HG02571 (cell line): ENCODE data around the gene LMTK2.

Source experiments
- ATAC-seq: cut with Tn5 transposase; IDR thresholded peaks from one replicate; pipeline ENCODE4 v1.9.1; 2021; ENCODE audit warnings: mild to moderate bottlenecking, moderate library complexity; ENCODE audit not compliant: unreplicated experiment

Gene LMTK2

DNA sequence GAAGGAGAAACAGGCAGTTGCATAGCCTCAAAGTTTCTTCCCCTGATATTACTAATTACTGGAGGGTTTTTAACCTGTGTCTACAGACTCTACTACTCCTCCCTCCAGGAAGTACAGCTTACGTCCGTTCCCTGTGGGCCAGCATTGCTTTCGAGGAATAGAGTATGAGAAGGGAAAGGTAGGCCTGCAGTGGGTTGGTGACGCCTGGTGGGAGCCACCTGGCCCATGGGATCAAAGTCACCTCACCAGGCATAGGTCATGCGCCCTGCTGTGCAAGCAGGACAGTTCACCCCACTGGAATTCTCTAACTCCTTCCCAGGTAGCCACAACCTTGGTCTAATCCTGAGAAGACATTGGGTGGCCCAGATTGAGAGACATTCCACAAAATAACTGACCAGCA, 29.8 kb downstream of the LMTK2 start:
- ATAC-seq: no peak

DNA sequence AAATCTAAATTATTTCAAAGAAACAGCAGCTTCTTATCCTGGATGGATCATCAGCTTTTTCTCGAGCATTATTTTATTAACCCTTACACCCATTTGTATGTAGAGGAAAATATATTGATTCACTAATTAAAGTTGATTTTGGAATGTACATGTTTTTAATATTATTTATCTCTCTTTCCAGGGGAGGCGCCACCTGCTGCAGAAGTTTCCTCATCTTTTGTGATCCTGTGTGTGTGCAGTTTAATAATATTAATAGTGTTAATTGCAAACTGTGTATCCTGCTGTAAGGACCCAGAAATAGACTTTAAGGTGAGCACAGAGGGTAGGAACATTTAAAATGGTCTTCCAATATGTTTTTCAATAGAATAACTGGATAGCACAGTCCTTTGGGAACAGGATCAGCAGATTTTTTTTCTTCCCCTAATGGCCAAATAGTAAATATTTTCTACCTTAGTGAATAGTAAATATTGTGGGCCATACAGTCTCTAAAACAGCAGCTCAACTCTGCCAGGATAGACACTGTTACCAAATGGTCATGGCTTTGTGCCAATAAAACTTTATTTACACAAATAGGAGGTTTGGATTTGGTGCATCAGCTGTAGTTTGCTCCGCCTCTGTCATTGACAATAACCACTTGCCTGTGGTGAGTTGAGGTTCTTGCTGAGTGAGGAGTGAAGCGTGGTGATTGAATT, 30.6 kb downstream of the LMTK2 start:
- ATAC-seq: no peak

DNA sequence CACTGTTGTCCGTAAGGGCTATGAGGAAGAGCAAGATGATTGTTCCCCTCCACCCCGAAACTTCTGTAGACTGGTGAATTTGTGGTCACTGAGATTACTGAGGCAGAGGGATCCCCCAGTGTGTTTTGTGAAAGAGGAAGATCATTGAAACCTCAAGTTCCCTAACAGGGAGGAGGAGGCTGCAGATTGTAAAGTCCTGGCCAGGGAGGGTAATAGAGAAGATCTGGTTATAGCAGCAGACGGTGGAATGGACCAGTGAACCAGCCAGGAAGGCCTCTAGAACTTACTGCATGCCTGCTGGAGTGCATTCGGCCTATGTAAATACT, 31.1 kb downstream of the LMTK2 start:
- peak; percentile 63 for ATAC-seq

DNA sequence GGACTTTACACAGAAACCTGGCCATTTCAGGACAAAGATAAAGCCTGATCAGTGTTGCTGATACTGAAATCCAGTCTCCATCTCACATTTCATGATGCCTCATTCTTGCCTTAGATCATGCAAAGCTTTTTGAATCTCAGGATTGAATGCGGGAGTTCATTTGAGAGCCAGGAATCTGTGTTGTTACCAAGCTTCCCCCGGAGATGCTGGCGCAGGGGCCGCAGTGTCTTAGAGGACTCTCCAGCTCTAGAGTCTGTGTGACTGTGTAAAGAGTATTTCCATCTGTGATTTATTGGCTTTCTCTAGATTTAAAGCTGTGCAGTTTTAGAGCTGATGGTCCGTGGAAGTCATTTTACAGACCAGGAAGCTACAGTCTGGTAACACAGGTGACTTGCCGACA, 32.0 kb downstream of the LMTK2 start:
- no peak for ATAC-seq

DNA sequence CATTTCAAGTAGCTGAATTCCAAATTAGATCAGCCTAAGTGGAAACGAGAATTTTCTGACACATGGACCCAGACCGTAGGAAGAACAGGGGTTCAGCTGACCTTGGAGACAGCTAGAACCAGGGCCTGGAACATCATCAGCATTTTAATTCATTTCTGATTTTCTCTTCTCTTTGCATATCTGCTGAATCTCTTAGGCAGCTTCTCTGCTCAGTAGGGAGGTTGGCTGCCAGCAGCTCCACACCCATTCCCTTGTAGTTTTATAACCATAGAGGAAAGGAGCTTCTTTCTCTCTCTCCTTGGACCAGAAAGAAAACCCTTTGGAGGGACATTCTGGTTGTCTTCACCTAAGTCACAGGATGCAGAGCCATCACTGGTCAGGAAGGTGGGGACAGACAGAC, 36.0 kb downstream of the LMTK2 start:
- ATAC-seq: no peak

DNA sequence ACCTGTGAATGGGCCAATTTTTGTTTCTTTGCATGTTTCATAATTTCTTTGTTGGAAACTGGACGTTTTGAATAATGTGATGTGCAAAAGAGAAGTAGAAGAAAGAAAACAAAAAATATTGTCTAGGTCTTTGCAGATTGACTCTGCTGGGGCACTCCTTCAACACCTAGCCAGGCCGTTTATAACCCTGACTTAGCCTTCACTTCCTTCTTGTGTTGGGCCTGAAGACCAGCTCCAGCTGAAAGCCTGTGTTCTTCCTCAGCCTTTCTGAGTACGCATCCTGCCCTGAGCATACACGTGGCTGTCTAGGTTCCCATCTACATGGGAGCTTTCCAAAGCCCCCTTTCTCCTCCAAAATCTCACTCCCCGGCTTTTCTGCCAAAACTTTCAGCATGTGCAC, 41.9 kb downstream of the LMTK2 start:
- no peak for ATAC-seq

DNA sequence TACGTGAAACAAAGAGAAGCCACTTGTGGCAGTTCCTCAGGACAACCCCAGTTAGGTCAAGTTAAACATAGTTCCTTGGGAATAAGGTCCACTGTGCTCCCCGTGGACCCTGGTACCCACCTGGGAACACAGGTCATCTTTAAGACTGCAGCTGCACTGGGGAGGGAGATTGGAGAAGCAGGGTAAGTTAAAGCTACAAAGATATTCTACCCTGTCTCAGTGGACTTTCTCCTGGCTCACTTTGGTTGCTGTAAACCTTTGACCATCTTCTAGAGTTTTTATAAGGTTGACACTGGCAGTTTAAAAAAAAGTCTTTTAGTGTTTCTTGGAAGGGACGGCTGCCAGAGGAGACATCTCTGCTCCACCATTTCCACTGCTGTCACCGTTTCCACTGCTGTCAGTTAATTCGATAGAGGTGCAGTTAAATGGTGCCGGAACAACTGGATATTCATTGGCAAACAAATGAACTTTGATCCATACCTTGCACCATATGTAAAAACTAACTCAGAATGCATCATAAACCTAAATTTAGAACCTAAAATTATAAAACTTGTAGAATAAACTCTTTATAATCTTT, 42.5 kb downstream of the LMTK2 start:
- ATAC-seq: no peak

DNA sequence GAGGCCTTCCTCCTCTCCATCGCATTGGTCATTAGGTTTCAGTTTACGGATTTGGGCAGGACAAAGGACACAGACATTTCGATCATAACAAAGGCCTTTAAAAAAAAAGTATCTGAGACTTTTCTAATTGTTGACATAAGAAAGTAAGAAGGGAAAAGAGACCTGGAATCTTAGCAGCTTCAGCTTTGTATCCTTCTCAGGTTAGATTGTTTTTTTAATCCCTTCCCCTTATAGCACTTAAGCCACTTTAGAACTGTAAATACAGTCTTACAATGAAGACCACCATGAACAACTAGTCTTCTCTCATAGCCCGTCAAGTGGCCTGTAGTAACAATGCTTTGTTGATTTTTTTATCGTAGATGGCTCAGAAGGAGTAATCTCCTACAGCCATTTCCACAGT, 45.2 kb downstream of the LMTK2 start:
- no peak for ATAC-seq

DNA sequence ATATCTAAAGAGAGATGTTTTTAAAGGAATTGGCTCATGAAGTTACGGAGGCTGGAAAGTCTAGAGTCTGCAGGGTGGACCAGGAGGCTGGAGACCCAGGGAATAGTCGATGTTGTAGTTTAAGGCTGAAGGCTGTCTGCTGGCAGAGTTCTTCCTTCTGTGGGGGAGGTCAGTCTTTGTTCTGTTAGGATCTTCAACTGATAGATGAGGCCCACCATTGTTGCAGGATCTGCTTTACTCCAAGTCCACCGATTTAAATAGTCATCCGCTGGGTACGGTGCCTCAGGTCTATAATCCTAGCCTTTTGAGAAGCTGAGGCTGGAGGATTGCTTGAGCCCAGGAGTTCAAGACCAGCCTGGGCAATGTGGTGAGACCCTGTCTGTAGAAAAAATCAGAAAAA, 50.0 kb downstream of the LMTK2 start:
- no peak for ATAC-seq

DNA sequence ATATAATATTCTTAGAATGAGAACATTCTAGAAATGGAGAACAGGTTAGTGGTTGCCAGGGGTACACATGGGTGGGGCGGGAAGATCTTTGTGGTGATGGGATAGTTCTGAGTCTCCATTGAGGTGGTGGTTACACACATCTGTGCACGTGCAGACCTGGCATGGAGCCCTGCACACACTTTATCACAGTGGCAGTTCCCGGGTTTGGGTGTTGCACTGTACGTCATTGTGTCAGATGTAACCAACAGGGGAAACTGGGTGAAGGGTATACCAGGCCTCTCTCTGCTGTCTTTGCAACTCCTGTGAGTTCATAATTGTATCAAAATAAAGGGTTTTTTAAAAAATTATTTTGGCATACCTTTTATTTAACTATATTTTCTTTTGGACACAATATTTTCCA, 51.1 kb downstream of the LMTK2 start:
- no peak for ATAC-seq

DNA sequence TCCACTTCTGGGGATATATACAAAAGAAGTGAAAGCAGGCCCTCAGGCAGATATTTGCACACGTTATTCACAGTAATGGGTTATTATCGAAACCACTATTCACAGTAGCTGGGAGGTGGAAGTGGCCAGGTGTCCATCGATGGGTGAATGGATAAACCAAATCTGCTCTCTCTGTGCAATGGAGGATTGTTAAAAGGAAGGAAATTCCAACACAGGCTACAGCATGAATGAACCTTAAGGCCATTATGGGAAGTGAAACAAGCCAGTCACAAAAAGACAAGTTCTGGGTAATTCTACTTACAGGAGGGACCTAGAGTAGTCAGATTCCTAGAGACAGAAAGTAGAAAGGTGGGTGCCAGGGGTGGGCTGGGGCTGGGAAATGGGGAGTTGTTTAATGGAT, 56.1 kb downstream of the LMTK2 start:
- ATAC-seq: no peak

DNA sequence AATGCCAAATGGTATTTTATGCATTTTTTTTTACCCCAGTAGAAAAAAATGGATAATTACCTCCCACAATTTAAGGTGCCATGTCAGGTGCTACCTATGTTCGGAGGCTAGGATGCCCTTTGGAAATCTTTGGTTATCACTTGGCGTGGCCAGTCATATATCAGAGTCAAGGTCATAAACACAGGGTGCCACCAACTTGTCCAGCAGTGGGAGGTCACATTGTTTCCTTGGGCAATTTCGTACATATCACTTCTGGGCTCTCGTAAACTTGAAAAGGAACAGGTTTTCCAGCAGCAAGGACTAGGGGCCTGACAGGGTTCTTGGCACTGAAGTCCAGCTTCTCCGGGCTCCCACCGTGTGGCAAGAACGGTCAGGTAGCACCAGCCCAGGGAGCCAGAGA, 56.6 kb downstream of the LMTK2 start:
- ATAC-seq: no peak

DNA sequence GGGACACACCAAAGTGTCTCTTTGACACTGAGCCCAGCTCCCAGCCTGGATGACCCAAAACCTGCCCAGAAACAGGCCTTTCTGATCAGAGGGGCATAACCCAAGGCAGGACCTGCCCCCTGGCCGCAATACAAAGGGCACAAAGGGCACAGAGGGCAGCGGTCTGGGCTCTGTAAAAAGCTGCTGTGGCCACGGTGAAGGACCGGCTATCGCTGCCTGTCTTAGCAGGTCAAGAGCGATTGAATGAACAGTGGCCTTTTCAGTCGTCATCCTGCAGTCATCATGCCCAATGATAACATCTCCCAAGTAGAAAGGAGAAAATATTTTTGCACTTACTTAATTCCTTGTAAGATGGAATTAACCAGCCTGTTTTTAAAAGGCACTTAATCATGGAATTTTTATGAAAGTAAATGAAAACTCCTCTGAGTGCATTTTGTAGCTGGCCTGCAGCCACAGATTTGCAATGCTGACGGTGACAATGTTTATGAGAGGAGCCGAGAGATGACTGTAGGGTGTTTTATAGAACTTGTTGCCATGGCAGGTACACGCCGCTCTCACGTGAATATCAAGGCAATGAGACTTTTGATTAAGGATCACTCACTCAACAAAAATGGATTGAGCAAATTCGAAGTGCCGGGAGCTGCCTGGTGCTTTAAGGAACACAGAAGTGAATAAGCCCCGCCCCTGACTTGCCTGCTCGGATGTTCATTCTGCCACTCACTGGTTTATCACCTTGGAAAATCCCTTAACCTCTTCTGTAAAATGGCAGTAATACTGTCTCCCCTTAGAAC, 57.2 kb downstream of the LMTK2 start:
- ATAC-seq: no peak

DNA sequence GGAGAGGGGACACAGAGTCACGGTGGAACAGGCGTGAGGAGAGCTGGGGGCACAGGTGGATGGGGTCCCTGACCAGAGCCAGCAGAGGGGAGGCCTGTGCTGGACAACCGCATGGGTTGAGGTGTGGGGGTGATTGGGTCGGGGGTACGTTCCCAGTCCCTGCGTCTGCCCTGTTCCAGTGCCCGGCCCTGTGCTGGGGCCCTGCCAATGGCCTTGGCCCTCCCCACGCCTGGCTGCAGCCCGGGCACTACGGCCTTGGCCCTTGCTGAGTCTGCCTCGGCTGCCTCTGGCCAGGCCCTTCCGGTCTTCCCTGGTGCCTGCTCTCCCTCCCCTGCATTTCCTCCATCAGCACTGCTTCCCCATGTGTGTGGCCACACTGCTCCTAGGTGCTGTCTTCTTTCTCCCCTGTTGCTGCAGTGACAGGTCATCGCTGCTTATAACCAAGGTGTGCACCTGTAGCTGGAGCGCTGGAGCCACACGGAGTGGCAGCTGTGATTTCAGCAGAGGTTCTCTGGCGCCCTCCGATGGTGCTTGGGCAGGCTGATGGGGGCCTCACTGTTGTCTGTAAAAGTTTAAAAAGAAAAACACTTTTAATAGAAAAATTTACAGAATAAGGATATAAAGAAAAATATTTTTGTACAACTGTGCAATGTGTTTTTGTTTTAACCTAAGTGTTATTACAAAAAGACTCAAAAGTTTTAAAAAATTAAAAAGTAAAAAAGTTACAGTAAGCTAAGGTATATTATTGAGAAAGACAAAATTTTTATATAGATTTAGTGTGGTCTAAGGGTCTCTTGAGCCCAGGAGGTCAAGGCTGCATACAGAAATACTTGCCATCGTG, 59.4 kb downstream of the LMTK2 start:
- ATAC-seq: no peak

DNA sequence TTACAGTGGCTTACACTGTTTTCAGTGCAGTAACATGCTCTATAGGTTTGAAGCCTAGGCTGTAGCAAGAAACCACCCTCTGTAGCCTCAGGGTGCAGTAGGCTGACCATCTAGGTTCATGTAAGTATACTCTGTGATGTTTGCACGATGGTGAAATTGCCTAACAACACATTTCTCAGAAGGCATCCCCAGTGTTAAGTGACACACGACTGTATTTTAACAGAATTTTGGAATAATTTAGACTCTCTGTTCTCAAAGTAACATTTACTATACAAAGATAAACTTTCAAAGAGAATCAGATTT, 60.0 kb downstream of the LMTK2 start:
- ATAC-seq: no peak

DNA sequence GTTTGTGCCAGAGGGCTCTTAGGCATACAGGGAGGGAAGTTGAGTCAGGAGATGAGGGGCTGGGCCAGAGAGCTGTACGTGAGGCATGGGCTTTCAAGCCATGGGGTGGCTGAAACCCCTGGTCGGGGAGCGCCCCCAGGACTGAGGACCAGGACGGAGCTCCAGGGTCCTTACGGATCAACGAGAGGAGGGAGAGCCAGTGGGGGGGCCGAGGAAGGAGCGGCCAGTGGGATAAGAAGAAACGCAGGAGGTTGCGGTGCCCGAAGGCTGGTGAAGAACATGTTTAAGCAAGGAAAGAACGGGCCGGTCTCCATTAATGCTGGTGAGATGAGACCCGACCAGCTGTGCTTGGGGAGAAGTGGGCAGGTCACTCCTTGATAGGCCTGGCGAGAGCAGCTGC, 61.0 kb downstream of the LMTK2 start:
- no peak for ATAC-seq

DNA sequence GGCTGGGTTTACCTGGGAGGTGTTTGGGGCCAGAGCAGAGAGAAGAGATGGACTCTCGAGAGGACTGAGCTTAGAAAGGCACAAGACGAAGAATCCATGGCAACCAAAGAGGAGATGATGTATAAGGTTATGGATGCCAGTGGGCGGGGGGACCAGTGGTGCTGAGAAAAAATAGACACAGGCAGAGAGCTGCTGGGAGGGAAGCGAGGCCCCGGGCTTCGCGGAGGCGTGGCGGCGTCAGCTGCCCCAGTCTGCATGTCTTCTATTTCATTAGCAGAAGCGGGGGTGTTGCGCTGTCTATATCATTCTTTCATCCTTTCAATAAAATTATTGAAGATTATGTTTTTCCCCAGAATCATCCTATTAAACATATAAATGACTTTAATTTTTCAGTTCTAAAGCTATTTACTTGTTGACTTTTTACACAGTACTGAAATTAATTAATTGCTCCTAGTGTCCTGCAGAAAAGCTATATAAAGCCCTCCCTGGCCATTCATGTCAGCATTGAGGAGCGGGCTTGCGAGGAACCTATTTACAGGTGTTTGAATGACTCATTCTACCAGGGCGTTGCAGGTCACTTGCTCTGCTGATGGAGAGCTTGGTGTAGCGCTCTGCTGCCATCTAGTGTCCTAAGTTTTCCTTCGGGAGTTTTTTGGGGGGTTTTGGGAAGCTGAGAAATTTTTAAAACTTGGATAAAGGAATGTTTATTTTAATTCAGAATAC, 61.7 kb downstream of the LMTK2 start:
- peak; percentile 54 for ATAC-seq

DNA sequence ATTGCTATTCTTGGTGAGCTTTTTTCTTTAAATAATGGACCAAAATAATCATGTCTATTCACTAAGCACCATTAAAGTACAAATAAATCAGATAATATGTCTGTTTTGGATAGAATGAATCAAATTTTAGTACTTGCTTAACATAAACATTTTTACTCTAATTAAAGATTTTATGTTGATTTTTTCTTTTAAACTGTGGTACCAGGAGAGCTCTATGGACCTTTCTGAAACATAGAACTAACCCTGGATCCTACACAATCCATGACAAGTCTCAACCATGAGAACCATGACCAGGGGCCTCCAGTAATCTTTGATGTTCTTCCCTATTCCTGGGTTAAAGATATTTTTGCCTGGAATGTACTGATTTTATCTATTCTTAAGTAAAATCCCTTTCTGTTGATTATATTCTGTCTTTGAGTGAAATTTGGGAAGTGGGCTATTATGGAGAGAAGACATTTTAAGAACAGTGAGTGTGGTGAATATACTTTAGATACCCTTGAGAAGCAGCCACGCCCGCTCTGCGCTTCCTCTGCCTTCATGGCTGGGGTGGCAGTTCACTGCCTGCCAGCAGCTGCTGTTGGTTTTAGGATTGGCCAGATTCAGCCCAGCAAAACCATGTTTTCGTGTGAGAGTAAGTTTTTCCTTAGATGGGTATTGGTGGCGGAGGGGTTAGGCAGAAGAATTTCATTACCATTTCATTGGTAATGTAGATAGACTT, 62.4 kb downstream of the LMTK2 start:
- no peak for ATAC-seq

DNA sequence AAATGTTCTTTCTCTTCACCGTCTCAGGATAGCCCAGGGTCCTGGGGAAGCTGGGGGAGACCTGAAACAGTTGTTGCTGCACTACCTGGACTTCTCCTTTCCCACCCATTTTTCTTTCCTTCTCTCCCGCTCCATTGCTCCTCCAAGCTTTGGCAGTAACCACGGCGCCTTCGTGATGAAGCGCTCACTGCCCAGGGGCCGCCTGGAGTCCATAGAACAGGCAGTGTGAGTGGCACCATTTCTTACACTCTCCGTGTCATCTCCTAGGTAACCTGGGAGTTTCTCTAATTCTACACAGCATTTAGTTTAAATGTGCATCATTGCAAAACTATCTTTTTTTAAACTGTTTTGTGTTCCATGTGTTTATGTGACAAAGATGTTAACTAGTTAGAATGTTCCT, 64.3 kb downstream of the LMTK2 start:
- no peak for ATAC-seq

DNA sequence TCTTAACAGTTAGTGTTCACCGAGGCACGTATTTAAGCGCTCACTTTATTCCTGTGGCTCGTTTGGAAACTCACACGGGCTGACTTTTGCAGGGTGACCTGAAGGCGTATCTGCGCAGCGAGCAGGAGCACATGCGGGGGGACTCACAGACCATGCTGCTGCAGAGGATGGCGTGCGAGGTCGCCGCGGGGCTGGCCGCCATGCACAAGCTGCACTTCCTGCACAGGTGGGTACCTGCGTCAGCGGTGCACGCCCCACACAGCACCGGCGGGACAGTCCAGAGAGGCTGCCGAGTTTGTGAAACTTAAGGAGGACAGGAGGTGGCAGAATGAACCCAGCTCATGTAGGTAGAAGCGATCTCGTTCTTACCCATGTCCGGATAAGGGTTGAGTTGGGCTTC, 64.8 kb downstream of the LMTK2 start:
- ATAC-seq: no peak
